ENCODE data around the gene FRMD3. TPM values are rescaled to one million over a fixed set of nuclear protein-coding genes. Genes with fewer than 3 reads are reported as not detected.
A peak's percentile ranks its signal among the peaks of the same experiment; 100 is the strongest.

Gene FRMD3
- total and polyA plus RNA-seq, 7 donors: 8.5 to 182 (median 38.7) TPM

- no peaks in the 10 kb centered on the region for H3K27me3 ChIP-seq (ENCODE audit: insufficient read depth in 3 of 3, low read length in 2 of 3)
- H3K9me3 ChIP-seq: peaks cover 4% of the 10 kb centered on the region
- no peak overlapping the region for H3K4me3 ChIP-seq
- H3K4me1 ChIP-seq: peaks cover 1% of the 10 kb centered on the region
- no peak overlapping the region for H3K27ac ChIP-seq
- TF ChIP-seq CTCF (IDR thresholded peaks at IDR 0.05): peak; percentile 65
- ATAC-seq: peak; percentile 69 to 93 (median 82)
- intact Hi-C loops (cut with DNase I): loop anchor here (5.0 kb wide), 3 partner anchors 212 to 342 kb away; no protein-coding TSS in a partner anchor
- peak; percentile 19 to 58 for DNase-seq
- no peaks in the 10 kb centered on the region for H3K36me3 ChIP-seq (ENCODE audit: insufficient read depth in 1 of 2, low read depth in 1 of 2)
- WGBS, 3 donors: 35 to 51% (median 43%) methylated on average over 5 of the region's 5 CpGs
Measured at GRCh38 chr9:83544002-83544698, 5.9 kb upstream of the FRMD3 start.

GRCh38 chr9:83538890-83539238 lies 663 bp upstream of the FRMD3 start:
- intact Hi-C loops (cut with DNase I): loop anchor here in 1 of 2 donors (5.0 kb wide), 2 partner anchors 107 to 317 kb away; no protein-coding TSS in a partner anchor
- 32 to 42% (median 35%) methylated on average over 6 of the region's 6 CpGs for WGBS, 3 donors
- TF ChIP-seq CTCF (IDR thresholded peaks at IDR 0.05): no peak
- peaks cover 16% of the 10 kb centered on the region for H3K4me1 ChIP-seq
- peaks cover 0 to 10% (median 0%) of the 10 kb centered on the region in 3 donors for H3K27me3 ChIP-seq (ENCODE audit: insufficient read depth in 3 of 3, low read length in 2 of 3)
- peak overlapping the region; percentile 85 for H3K4me3 ChIP-seq
- H3K36me3 ChIP-seq (ENCODE audit: insufficient read depth in 1 of 2, low read depth in 1 of 2): no peaks in the 10 kb centered on the region
- no peak for ATAC-seq
- DNase-seq: no peak
- H3K27ac ChIP-seq: peak overlapping the region; percentile 64
- no peaks in the 10 kb centered on the region for H3K9me3 ChIP-seq

GRCh38 chr9:83537331-83538171 lies 650 bp downstream of the FRMD3 start:
- peak overlapping the region; percentile 85 for H3K4me3 ChIP-seq
- WGBS, 3 donors: 1% methylated on average over 62 to 63 of the region's 63 CpGs
- peak in 3 of 4 donors; percentile 2 to 24 (median 17) for ATAC-seq
- no peaks in the 10 kb centered on the region for H3K36me3 ChIP-seq (ENCODE audit: insufficient read depth in 1 of 2, low read depth in 1 of 2)
- DNase-seq: no peak
- no peaks in the 10 kb centered on the region for H3K9me3 ChIP-seq
- peaks cover 0 to 10% (median 0%) of the 10 kb centered on the region in 3 donors for H3K27me3 ChIP-seq (ENCODE audit: insufficient read depth in 3 of 3, low read length in 2 of 3)
- TF ChIP-seq CTCF (IDR thresholded peaks at IDR 0.05): no peak
- peaks cover 16% of the 10 kb centered on the region for H3K4me1 ChIP-seq
- intact Hi-C loops (cut with DNase I): loop anchor here in 1 of 2 donors (5.0 kb wide), 2 partner anchors 105 to 315 kb away; no protein-coding TSS in a partner anchor
- peak overlapping the region; percentile 64 for H3K27ac ChIP-seq

- ATAC-seq (no peak), DNase-seq (no peak)
- Histone ChIP-seq H3K27ac (no peak overlapping the region), H3K9me3 (no peaks in the 10 kb centered on the region), H3K27me3 (ENCODE audit: insufficient read depth in 3 of 3, low read length in 2 of 3) (peaks cover 0 to 10% (median 0%) of the 10 kb centered on the region in 3 donors), H3K36me3 (ENCODE audit: insufficient read depth in 1 of 2, low read depth in 1 of 2) (no peaks in the 10 kb centered on the region), H3K4me3 (peak overlapping the region; percentile 85), H3K4me1 (peaks cover 16% of the 10 kb centered on the region)
- intact Hi-C loops (cut with DNase I): loop anchor here in 1 of 2 donors (5.0 kb wide), 2 partner anchors 104 to 314 kb away; no protein-coding TSS in a partner anchor
- TF ChIP-seq CTCF (IDR thresholded peaks at IDR 0.05): no peak
- 65% methylated on average over 1 of the region's 1 CpG for WGBS, 3 donors
Measured at GRCh38 chr9:83536332-83536731, 1.9 kb downstream of the FRMD3 start.
